ENCODE results near the gene WWTR1. TPM values are rescaled to one million over a fixed set of nuclear protein-coding genes. Genes with fewer than 3 reads are reported as not detected.

Gene WWTR1
- polyA plus RNA-seq, 1 donor: 29.2 TPM

- H3K4me3 ChIP-seq (ENCODE audit: low read length): no peak overlapping the region
- H3K27ac ChIP-seq (ENCODE audit: low read length): no peak overlapping the region
- no peak for DNase-seq
- no peaks in the 10 kb centered on the region for H3K36me3 ChIP-seq (ENCODE audit: control insufficient read depth, insufficient read depth, low read length)
- H3K27me3 ChIP-seq (ENCODE audit: control insufficient read depth, insufficient read depth, low read length): no peaks in the 10 kb centered on the region
- H3K4me1 ChIP-seq (ENCODE audit: control insufficient read depth, insufficient read depth, low read length): no peaks in the 10 kb centered on the region
- no peaks in the 10 kb centered on the region for H3K9me3 ChIP-seq (ENCODE audit: control insufficient read depth, low read depth, low read length)
- 100% methylated on average over 1 of the region's 8 CpGs for WGBS (ENCODE audit: insufficient coverage, low lambda C conversion rate)
Measured at GRCh38 chr3:149581681-149582370, 76.0 kb downstream of the WWTR1 start.

GRCh38 chr3:149581248-149581647 is 76.6 kb downstream of the WWTR1 start:
- Histone ChIP-seq H3K27me3 (ENCODE audit: control insufficient read depth, insufficient read depth, low read length) (no peaks in the 10 kb centered on the region), H3K9me3 (ENCODE audit: control insufficient read depth, low read depth, low read length) (no peaks in the 10 kb centered on the region), H3K36me3 (ENCODE audit: control insufficient read depth, insufficient read depth, low read length) (no peaks in the 10 kb centered on the region), H3K4me1 (ENCODE audit: control insufficient read depth, insufficient read depth, low read length) (no peaks in the 10 kb centered on the region), H3K27ac (ENCODE audit: low read length) (no peak overlapping the region), H3K4me3 (ENCODE audit: low read length) (no peak overlapping the region)
- 100% methylated on average over 2 of the region's 2 CpGs for WGBS (ENCODE audit: insufficient coverage, low lambda C conversion rate)
- no peak for DNase-seq

GRCh38 chr3:149579838-149580542 is 77.8 kb downstream of the WWTR1 start:
- Histone ChIP-seq H3K9me3 (ENCODE audit: control insufficient read depth, low read depth, low read length) (no peaks in the 10 kb centered on the region), H3K36me3 (ENCODE audit: control insufficient read depth, insufficient read depth, low read length) (no peaks in the 10 kb centered on the region), H3K4me3 (ENCODE audit: low read length) (no peak overlapping the region), H3K27me3 (ENCODE audit: control insufficient read depth, insufficient read depth, low read length) (no peaks in the 10 kb centered on the region), H3K27ac (ENCODE audit: low read length) (no peak overlapping the region), H3K4me1 (ENCODE audit: control insufficient read depth, insufficient read depth, low read length) (no peaks in the 10 kb centered on the region)
- no peak for DNase-seq
- WGBS (ENCODE audit: insufficient coverage, low lambda C conversion rate): 80% methylated on average over 3 of the region's 4 CpGs

DNA sequence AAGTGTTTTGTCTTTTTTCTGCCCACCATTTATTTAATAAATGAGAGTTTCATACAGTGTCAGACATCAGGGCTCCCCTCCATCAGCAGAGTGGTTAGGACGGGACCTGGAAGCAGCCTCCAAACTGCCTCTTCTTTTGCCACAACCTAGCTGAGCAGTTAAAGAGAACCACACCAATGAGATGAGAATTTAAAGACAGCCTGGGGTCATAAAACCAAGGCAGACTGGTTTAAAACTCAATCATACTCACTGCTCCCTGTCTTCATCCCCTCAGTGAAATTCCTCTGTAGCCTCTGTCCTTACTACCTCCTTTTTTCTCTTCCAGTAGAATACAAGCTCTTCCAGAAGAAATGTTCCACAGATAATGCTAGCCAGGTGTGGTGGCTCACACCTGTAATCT is 78.7 kb downstream of the WWTR1 start:
- no peaks in the 10 kb centered on the region for H3K4me1 ChIP-seq (ENCODE audit: control insufficient read depth, insufficient read depth, low read length)
- DNase-seq: no peak
- no peaks in the 10 kb centered on the region for H3K36me3 ChIP-seq (ENCODE audit: control insufficient read depth, insufficient read depth, low read length)
- WGBS (ENCODE audit: insufficient coverage, low lambda C conversion rate): no CpG with 5 or more reads among the region's 1 CpG
- H3K27ac ChIP-seq (ENCODE audit: low read length): no peak overlapping the region
- no peaks in the 10 kb centered on the region for H3K9me3 ChIP-seq (ENCODE audit: control insufficient read depth, low read depth, low read length)
- H3K4me3 ChIP-seq (ENCODE audit: low read length): no peak overlapping the region
- no peaks in the 10 kb centered on the region for H3K27me3 ChIP-seq (ENCODE audit: control insufficient read depth, insufficient read depth, low read length)

DNA sequence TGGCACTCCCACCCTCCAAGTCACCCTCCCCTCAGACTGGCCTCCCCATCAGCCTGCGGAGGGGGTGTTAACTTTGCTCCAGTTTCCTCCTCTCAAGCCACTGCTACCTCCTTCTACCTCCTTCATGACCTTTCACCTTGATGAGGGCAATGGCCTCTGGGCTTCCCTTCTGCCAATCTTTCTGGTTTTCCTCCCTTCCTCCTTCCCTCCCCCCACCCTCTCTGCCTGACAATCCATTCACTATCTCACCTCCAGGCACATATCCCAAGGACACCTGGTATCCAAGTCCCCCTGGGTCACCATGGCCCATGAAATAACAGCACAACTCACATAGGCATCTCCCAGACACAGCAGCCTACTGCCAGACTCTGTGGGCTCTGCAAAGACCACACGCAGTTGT is 80.0 kb downstream of the WWTR1 start:
- no peaks in the 10 kb centered on the region for H3K36me3 ChIP-seq (ENCODE audit: control insufficient read depth, insufficient read depth, low read length)
- no peak for DNase-seq
- no peaks in the 10 kb centered on the region for H3K4me1 ChIP-seq (ENCODE audit: control insufficient read depth, insufficient read depth, low read length)
- H3K27ac ChIP-seq (ENCODE audit: low read length): no peak overlapping the region
- H3K27me3 ChIP-seq (ENCODE audit: control insufficient read depth, insufficient read depth, low read length): no peaks in the 10 kb centered on the region
- WGBS (ENCODE audit: insufficient coverage, low lambda C conversion rate): no CpG with 5 or more reads among the region's 2 CpGs
- no peaks in the 10 kb centered on the region for H3K9me3 ChIP-seq (ENCODE audit: control insufficient read depth, low read depth, low read length)
- no peak overlapping the region for H3K4me3 ChIP-seq (ENCODE audit: low read length)

- Histone ChIP-seq H3K4me1 (ENCODE audit: control insufficient read depth, insufficient read depth, low read length) (no peaks in the 10 kb centered on the region), H3K27ac (ENCODE audit: low read length) (peak overlapping the region; percentile 41), H3K27me3 (ENCODE audit: control insufficient read depth, insufficient read depth, low read length) (no peaks in the 10 kb centered on the region), H3K4me3 (ENCODE audit: low read length) (no peak overlapping the region), H3K36me3 (ENCODE audit: control insufficient read depth, insufficient read depth, low read length) (peaks cover 5% of the 10 kb centered on the region), H3K9me3 (ENCODE audit: control insufficient read depth, low read depth, low read length) (no peaks in the 10 kb centered on the region)
- DNase-seq: peak; percentile 29 to 38
- WGBS (ENCODE audit: insufficient coverage, low lambda C conversion rate): 83% methylated on average over 2 of the region's 5 CpGs
Measured at GRCh38 chr3:149575961-149576564, 81.8 kb downstream of the WWTR1 start.

DNA sequence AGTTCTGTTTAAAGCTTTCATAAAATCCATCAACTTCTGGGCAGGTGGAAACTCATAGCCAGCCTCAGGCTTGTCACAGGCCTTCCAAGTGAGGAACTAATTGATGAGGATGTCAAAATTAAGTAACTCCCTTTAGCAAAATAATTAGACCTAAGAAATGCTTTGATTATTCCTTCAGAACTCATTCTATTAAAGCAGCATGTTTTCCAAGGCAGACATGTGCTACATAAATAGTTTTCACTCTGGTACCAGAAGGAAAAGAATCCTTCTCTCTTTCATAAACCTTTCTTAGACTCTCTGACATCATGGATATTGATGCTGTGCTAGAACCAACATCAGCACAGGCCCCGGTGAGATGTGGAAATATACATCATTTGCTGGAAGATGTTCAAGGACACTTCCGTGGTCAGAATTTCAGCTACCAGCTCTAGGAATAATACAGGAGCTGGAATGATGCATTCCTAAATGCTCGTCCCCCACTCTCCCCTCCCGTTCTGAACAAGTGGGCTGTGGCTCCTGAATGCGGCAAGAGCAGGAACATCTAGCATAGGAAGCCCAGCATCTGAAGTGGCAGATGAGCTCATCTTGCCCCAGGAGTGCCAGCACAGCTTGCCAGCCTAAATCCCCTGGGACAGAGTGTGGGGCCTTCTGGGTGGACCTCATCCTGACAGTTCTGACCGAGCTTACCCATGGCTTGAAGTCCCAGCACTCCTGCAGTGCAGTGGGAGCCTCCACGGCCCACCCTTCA is 82.4 kb downstream of the WWTR1 start:
- H3K4me3 ChIP-seq (ENCODE audit: low read length): no peak overlapping the region
- WGBS (ENCODE audit: insufficient coverage, low lambda C conversion rate): no CpG with 5 or more reads among the region's 7 CpGs
- peak overlapping the region; percentile 41 for H3K27ac ChIP-seq (ENCODE audit: low read length)
- no peaks in the 10 kb centered on the region for H3K27me3 ChIP-seq (ENCODE audit: control insufficient read depth, insufficient read depth, low read length)
- H3K4me1 ChIP-seq (ENCODE audit: control insufficient read depth, insufficient read depth, low read length): no peaks in the 10 kb centered on the region
- DNase-seq: no peak
- H3K9me3 ChIP-seq (ENCODE audit: control insufficient read depth, low read depth, low read length): no peaks in the 10 kb centered on the region
- H3K36me3 ChIP-seq (ENCODE audit: control insufficient read depth, insufficient read depth, low read length): peaks cover 5% of the 10 kb centered on the region

GRCh38 chr3:149572796-149573414 is 84.9 kb downstream of the WWTR1 start:
- H3K4me3 ChIP-seq (ENCODE audit: low read length): no peak overlapping the region
- WGBS (ENCODE audit: insufficient coverage, low lambda C conversion rate): 100% methylated on average over 1 of the region's 6 CpGs
- no peaks in the 10 kb centered on the region for H3K27me3 ChIP-seq (ENCODE audit: control insufficient read depth, insufficient read depth, low read length)
- H3K36me3 ChIP-seq (ENCODE audit: control insufficient read depth, insufficient read depth, low read length): peaks cover 9% of the 10 kb centered on the region
- no peak for DNase-seq
- H3K9me3 ChIP-seq (ENCODE audit: control insufficient read depth, low read depth, low read length): no peaks in the 10 kb centered on the region
- no peak overlapping the region for H3K27ac ChIP-seq (ENCODE audit: low read length)
- H3K4me1 ChIP-seq (ENCODE audit: control insufficient read depth, insufficient read depth, low read length): no peaks in the 10 kb centered on the region

GRCh38 chr3:149571381-149571780 is 86.4 kb downstream of the WWTR1 start:
- Histone ChIP-seq H3K27me3 (ENCODE audit: control insufficient read depth, insufficient read depth, low read length) (no peaks in the 10 kb centered on the region), H3K9me3 (ENCODE audit: control insufficient read depth, low read depth, low read length) (no peaks in the 10 kb centered on the region), H3K4me1 (ENCODE audit: control insufficient read depth, insufficient read depth, low read length) (no peaks in the 10 kb centered on the region), H3K36me3 (ENCODE audit: control insufficient read depth, insufficient read depth, low read length) (peaks cover 9% of the 10 kb centered on the region), H3K27ac (ENCODE audit: low read length) (no peak overlapping the region), H3K4me3 (ENCODE audit: low read length) (no peak overlapping the region)
- no peak for DNase-seq
- WGBS (ENCODE audit: insufficient coverage, low lambda C conversion rate): 86% methylated on average over 1 of the region's 2 CpGs

GRCh38 chr3:149570016-149570415 is 87.8 kb downstream of the WWTR1 start:
- H3K27me3 ChIP-seq (ENCODE audit: control insufficient read depth, insufficient read depth, low read length): no peaks in the 10 kb centered on the region
- WGBS (ENCODE audit: insufficient coverage, low lambda C conversion rate): no CpG with 5 or more reads among the region's 8 CpGs
- H3K4me3 ChIP-seq (ENCODE audit: low read length): no peak overlapping the region
- no peak for DNase-seq
- no peaks in the 10 kb centered on the region for H3K9me3 ChIP-seq (ENCODE audit: control insufficient read depth, low read depth, low read length)
- no peaks in the 10 kb centered on the region for H3K4me1 ChIP-seq (ENCODE audit: control insufficient read depth, insufficient read depth, low read length)
- H3K27ac ChIP-seq (ENCODE audit: low read length): no peak overlapping the region
- peaks cover 9% of the 10 kb centered on the region for H3K36me3 ChIP-seq (ENCODE audit: control insufficient read depth, insufficient read depth, low read length)
